A549 (cell line): ENCODE data around the gene CLIP2. TPM values are rescaled to one million over a fixed set of nuclear protein-coding genes. Genes with fewer than 3 reads are reported as not detected.
"Not testable (repeated sequence)": the region's sequence is repeated elsewhere in the genome, so short reads cannot be mapped to it uniquely, and the experiment has no call there.

Experiments
- ATAC-seq, 2 experiments: fragments of 200-7000 bp in 1 of 2; fragments of >200 bp in 1 of 2; cut with Nextera tagmentation in 1 of 2; cut with Tn5 transposase in 1 of 2; 3 replicates each; pipeline versions ENCODE4 v1.8.0 to v1.9.1; 2018 to 2020; ENCODE audit warnings: mild to moderate bottlenecking in 1 of 2, moderate library complexity in 1 of 2
- CTCF ChIA-PET: fragments of 300-600 bp; sonication (Branson Sonifier 250); formaldehyde crosslinking; extraction: SDS; loops from one replicate; lab custom pipeline; 2021; ENCODE audit warnings: antibody characterized with exemption, inconsistent platforms; lab: Yijun Ruan, JAX
- POLR2A ChIA-PET: fragments of 350-600 bp; formaldehyde crosslinking; extraction: SDS; loops from one replicate; lab custom pipeline; 2021; ENCODE audit warnings: antibody characterized with exemption, inconsistent platforms; lab: Yijun Ruan, JAX
- DNase-seq, 2 experiments: peaks; one replicate each; pipeline versions ENCODE4 v3.0.0 to v3.0.0-alpha.2; 2011 to 2016; ENCODE audit warnings: low read depth in 1 of 2, low spot score in 1 of 2
- FAIRE-seq: peaks from 2 replicates; lab custom pipeline; 2011; peaks lifted over from hg19 to GRCh38; lab: Jason Lieb, UNC
- H3K27ac ChIP-seq, 2 experiments: fragments of >200 bp; sonication (Bioruptor Twin); formaldehyde crosslinking; 3 replicates each; pipeline ENCODE4 v1.5.1; 2016 to 2017
- H3K4me1 ChIP-seq: fragments of >200 bp; sonication (Bioruptor Twin); formaldehyde crosslinking; 3 replicates; pipeline ENCODE4 v1.6.1; 2016
- H3K4me2 ChIP-seq: fragments of >200 bp; sonication (Bioruptor Twin); formaldehyde crosslinking; 3 replicates; pipeline ENCODE4 v1.6.1; 2016
- H3K4me3 ChIP-seq: fragments of >200 bp; sonication (Bioruptor Twin); formaldehyde crosslinking; 3 replicates; pipeline ENCODE4 v1.5.1; 2016
- H3K9me3 ChIP-seq: fragments of >200 bp; sonication (Bioruptor Twin); formaldehyde crosslinking; 3 replicates; pipeline ENCODE4 v1.6.1; 2016
- EHF ChIP-seq: fragments of 250-450 bp; sonication (Bioruptor Pico); IDR thresholded peaks from 2 replicates; pipeline ENCODE4 v1.5.0; 2020; ENCODE audit warnings: mild to moderate bottlenecking
- ESRRA ChIP-seq: fragments of 150-350 bp; IDR thresholded peaks from 2 replicates; pipeline ENCODE4 v1.6.1; 2014; ENCODE audit warnings: mild to moderate bottlenecking, low read length, borderline replicate concordance
- FOSL2 ChIP-seq, 2 experiments: fragments of 450-650 bp in 1 of 2; fragments of >200 bp in 1 of 2; sonication (Bioruptor Twin) in 1 of 2; formaldehyde crosslinking; IDR thresholded peaks; 2 replicates each; pipeline versions ENCODE4 v1.5.0 to v1.6.1; 2016 to 2020; ENCODE audit warnings: mild to moderate bottlenecking in 1 of 2, moderate library complexity in 1 of 2
- FOXS1 ChIP-seq: fragments of 250-450 bp; sonication (Bioruptor Pico); IDR thresholded peaks from 2 replicates; pipeline ENCODE4 v1.5.0; 2020; ENCODE audit warnings: mild to moderate bottlenecking, moderate library complexity
- GATA3 ChIP-seq: IDR thresholded peaks from 2 replicates; pipeline ENCODE4 v1.6.1; 2012; ENCODE audit warnings: borderline replicate concordance
- HDAC2 ChIP-seq: fragments of 200-600 bp; sonication (generic); IDR thresholded peaks from 2 replicates; pipeline ENCODE4 v1.6.1; 2016
- HMGXB4 ChIP-seq: fragments of 250-450 bp; sonication (Bioruptor Pico); IDR thresholded peaks from 2 replicates; pipeline ENCODE4 v1.5.0; 2021; ENCODE audit warnings: mild to moderate bottlenecking, moderate library complexity, borderline replicate concordance
- HOXB13 ChIP-seq: fragments of 250-450 bp; sonication (Bioruptor Pico); IDR thresholded peaks from 2 replicates; pipeline ENCODE4 v1.5.0; 2020; ENCODE audit warnings: low read depth, mild to moderate bottlenecking, moderate library complexity
- KDM1A ChIP-seq: fragments of 200-600 bp; sonication (generic); IDR thresholded peaks from 2 replicates; pipeline ENCODE4 v1.6.1; 2016; ENCODE audit warnings: low read depth, mild to moderate bottlenecking
- NR3C1 ChIP-seq: fragments of >200 bp; sonication (Bioruptor Twin); formaldehyde crosslinking; IDR thresholded peaks from 3 replicates; pipeline ENCODE4 v1.6.1; 2017
- RFX5 ChIP-seq: fragments of 450-650 bp; IDR thresholded peaks from 2 replicates; pipeline ENCODE4 v1.7.1; 2014; ENCODE audit warnings: antibody characterized with exemption, mild to moderate bottlenecking, moderate library complexity
- TP53 ChIP-seq: fragments of 250-450 bp; sonication (Bioruptor Pico); IDR thresholded peaks from 2 replicates; pipeline ENCODE4 v1.5.0; 2021; ENCODE audit warnings: mild to moderate bottlenecking, moderate library complexity
- ZC3H11A ChIP-seq: fragments of 450-650 bp; IDR thresholded peaks from 2 replicates; pipeline ENCODE4 v1.6.1; 2014; ENCODE audit warnings: antibody characterized with exemption, mild to moderate bottlenecking
- WGBS: methylation state at CpG from one replicate; pipeline ENCODE4 v1.1.6; 2017; ENCODE audit errors: missing lambda C conversion rate; 5-methylcytosine and 5-hydroxymethylcytosine counted together
- polyA plus RNA-seq, 4 experiments: library from polyadenylated mRNA; depleted of rRNA in 3 of 4; stranded (reverse); fragments of >200 nt; fragmentation: RNase III in 1 of 4; extraction: RNeasy Plus Mini Kit Qiagen cat#74134 plus additional on column Dnase treatment in 1 of 4; gene quantifications; 2 replicates in 3 of 4; 3 replicates in 1 of 4; pipeline ENCODE4 v1.2.3, GENCODE V29; 2011 to 2017
- TF ChIP-seq, protein P1 (sequence below): fragments of >200 bp; sonication (Bioruptor Twin); formaldehyde crosslinking; IDR thresholded peaks from 2 replicates; pipeline ENCODE4 v1.6.1; 2016
- TF ChIP-seq, protein P2 (sequence below): fragments of >200 bp; sonication (Bioruptor Twin); formaldehyde crosslinking; IDR thresholded peaks from 3 replicates; pipeline ENCODE4 v1.6.1; 2016

CLIP2 gene
- polyA plus RNA-seq, 2 of the 4 experiments (the other 2 are of a cell fraction): 3.7 to 17.0 TPM

DNA sequence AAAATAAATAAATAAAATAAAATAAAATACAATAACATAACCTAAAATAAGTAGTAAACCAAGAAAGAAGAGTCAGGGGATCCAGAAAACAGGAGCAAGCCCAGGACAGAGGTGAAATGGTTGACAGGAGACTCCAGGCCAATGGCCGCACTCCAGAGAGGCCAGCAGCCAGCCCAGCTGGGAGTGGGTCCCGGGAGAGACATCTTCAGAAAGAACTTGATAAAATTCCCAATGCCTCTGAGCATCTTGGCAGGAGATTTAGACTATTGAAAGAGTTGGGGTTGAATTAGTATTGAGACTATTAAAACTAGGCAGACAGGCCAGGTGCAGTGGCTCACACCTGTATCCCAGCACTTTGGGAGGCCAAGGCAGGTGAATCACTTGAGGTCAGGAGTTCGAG is 62.6 kb downstream of the CLIP2 start (continued):
- TF ChIP-seq KDM1A (no peak), NR3C1 (no peak), HOXB13 (CRISPR knock-in tag) (no peak), RFX5 (no peak), EHF (CRISPR knock-in tag) (no peak), FOXS1 (CRISPR knock-in tag) (no peak), HMGXB4 (CRISPR knock-in tag) (no peak)
- TF ChIP-seq, protein P1, sequence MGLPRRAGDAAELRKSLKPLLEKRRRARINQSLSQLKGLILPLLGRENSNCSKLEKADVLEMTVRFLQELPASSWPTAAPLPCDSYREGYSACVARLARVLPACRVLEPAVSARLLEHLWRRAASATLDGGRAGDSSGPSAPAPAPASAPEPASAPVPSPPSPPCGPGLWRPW: no peak

GRCh38 chr7:74352551-74353138 is 63.4 kb downstream of the CLIP2 start:
- H3K9me3 ChIP-seq: peaks cover 13% of the 10 kb centered on the region
- POLR2A ChIA-PET, DNase-seq, ATAC-seq, FAIRE-seq, H3K27ac ChIP-seq, H3K4me1 ChIP-seq, H3K4me3 ChIP-seq, H3K4me2 ChIP-seq: not testable (repeated sequence)
- CTCF ChIA-PET: interaction anchor here (0.6 to 2.2 kb wide), 6 partner anchors 8 to 147 kb away, joined by 3 to 5 read pairs (median 4); no protein-coding TSS in a partner anchor
- WGBS: 66% methylated on average over 4 of the region's 4 CpGs

GRCh38 chr7:74354009-74354408 is 64.8 kb downstream of the CLIP2 start:
- H3K4me2 ChIP-seq: no peak overlapping the region
- H3K9me3 ChIP-seq: peaks cover 13% of the 10 kb centered on the region
- 97% methylated on average over 6 of the region's 6 CpGs for WGBS

DNA sequence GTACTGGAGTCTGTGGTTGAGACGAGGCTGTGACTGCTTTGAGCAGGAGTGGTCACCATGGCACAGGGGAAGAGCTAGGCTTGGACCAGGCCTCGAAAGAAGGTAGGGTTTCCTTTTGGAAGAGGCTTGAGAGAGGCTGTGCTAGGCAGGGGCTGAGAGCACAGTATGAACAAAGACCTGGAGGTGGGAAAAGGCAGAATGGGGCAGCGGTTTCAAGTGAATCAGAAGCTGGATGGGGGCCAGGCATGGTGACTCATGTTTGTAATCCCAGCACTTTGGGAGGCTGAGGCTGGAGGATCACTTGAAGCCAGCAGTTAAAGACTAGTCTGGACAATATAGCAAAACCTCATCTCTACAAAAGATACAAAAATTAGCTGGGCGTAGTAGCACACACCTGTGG is 65.9 kb downstream of the CLIP2 start:
- peak; percentile 63 to 70 for ATAC-seq
- CTCF ChIA-PET: interaction anchor here (1.0 to 1.2 kb wide), 4 partner anchors 10 to 149 kb away, joined by 3 to 4 read pairs (median 3); no protein-coding TSS in a partner anchor
- POLR2A ChIA-PET: no interaction called here

More at GRCh38 chr7:74354009-74354408, 64.8 kb downstream of the CLIP2 start:
- Histone ChIP-seq H3K4me1 (peaks cover 6% of the 10 kb centered on the region), H3K27ac (no peak overlapping the region), H3K4me3 (no peak overlapping the region)
- TF ChIP-seq TP53: no peak
- TF ChIP-seq, protein P2, sequence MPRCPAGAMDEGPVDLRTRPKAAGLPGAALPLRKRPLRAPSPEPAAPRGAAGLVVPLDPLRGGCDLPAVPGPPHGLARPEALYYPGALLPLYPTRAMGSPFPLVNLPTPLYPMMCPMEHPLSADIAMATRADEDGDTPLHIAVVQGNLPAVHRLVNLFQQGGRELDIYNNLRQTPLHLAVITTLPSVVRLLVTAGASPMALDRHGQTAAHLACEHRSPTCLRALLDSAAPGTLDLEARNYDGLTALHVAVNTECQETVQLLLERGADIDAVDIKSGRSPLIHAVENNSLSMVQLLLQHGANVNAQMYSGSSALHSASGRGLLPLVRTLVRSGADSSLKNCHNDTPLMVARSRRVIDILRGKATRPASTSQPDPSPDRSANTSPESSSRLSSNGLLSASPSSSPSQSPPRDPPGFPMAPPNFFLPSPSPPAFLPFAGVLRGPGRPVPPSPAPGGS: no peak
- TF ChIP-seq HDAC2: no peak
- peak; percentile 87 for TF ChIP-seq ESRRA
- TF ChIP-seq GATA3: no peak
- TF ChIP-seq FOSL2 (IDR thresholded peaks at IDR 0.05): no peak
- no peak for TF ChIP-seq FOSL2 (CRISPR knock-in tag; IDR thresholded peaks at IDR 0.05)
- TF ChIP-seq ZC3H11A: no peak
- ATAC-seq (no peak), DNase-seq (no peak), FAIRE-seq (no peak)
- ChIA-PET POLR2A (no interaction called here), CTCF (interaction anchor here (0.6 to 1.7 kb wide), 3 partner anchors 38 to 212 kb away, joined by 3 to 5 read pairs (median 3); no protein-coding TSS in a partner anchor)

More for the DNA sequence above, 65.9 kb downstream of the CLIP2 start:
- H3K4me2 ChIP-seq: peak overlapping the region; percentile 29; the same call in 2 of the 3 replicates
- 50% methylated on average over 4 of the region's 4 CpGs for WGBS
- peaks cover 13% of the 10 kb centered on the region for H3K9me3 ChIP-seq
- H3K4me1 ChIP-seq: peaks cover 6% of the 10 kb centered on the region
- no peak for FAIRE-seq
- TF ChIP-seq KDM1A: no peak
- 0 out of 2 replicates have a peak, but pooled peaks have one; percentile 23 for TF ChIP-seq FOSL2 (IDR thresholded peaks at IDR 0.05)
- peak; percentile 83 for TF ChIP-seq FOSL2 (CRISPR knock-in tag; IDR thresholded peaks at IDR 0.05)
- peak overlapping the region; percentile 25 to 73; a peak in 4 of 6 replicates for H3K27ac ChIP-seq
- no peak overlapping the region for H3K4me3 ChIP-seq
- DNase-seq: peak; percentile 47 to 73
